GM21786 (cell line): Measurements from ENCODE around the gene SLC38A9.
"Not testable (repeated sequence)": the region's sequence is repeated elsewhere in the genome, so short reads cannot be mapped to it uniquely, and the experiment has no call there.

Experiments used
- ATAC-seq: cut with Tn5 transposase; IDR thresholded peaks from one replicate; pipeline ENCODE4 v1.9.1; 2021; ENCODE audit not compliant: unreplicated experiment

Gene SLC38A9

DNA sequence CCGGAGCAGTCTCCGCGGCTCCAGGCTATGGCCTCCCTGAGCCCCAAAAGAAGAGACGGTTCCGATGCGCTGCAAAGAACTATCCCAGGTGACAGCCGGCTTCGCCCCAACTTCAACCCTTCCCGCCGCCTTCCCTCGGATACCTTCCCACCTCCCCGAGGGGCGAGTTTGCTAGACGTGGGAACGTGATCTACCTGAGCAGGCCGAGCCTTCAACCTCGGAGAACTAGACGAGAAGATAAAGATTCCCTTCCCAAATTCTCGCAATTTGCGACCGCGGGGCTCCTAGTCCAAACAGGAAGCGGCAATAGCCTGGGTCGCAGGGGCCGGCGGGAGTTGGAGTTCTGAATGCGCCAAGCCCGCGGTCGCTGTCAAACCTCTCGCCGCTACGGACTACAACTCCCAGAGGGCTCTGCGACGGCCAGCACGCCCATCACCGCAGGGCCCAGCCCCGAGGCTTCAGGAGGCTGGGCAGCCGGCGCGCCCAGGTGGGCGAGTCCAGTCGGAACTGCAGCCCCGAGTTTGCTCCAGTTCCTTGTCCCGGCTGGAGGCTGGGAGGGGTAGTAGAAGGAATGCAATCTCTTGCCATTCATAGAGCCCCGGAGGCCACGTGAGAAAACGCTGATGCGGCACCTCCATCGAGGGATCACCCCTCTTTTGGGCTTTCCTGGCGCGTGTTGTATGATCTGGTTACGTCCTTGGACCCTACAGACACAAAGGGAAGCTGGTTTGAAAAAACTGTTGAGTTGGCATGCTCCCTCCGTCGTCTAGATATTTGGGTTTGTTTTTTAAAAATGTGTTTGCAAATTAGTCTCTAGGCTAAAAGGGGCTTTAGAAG lies at the start of gene SLC38A9:
Gene SLC38A9 (minus strand): TSS at position 302 of the 837 bp plus-strand sequence. CDS start 14,366 bp downstream, outside the sequence.
- ATAC-seq, result peak; percentile 100

DNA sequence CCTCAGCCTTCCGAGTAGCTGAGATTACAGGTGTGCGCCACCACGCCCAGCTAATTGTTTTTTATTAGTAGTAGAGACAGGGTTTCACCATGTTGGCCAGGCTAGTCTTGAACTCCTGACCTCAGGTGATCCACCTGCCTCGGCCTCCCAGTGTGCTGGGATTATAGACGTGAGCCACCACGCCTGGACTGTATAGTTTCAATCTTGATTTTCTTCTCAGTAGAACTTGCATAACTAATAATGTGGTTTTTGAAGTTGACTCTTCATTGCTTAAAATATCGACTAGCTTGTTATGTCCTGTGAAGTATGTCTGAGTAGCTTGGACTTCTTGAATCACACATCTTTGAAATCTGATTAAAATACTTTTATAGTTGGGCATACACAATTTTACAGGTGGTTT lies 49.6 kb upstream of the SLC38A9 start:
- not testable (repeated sequence) for ATAC-seq

DNA sequence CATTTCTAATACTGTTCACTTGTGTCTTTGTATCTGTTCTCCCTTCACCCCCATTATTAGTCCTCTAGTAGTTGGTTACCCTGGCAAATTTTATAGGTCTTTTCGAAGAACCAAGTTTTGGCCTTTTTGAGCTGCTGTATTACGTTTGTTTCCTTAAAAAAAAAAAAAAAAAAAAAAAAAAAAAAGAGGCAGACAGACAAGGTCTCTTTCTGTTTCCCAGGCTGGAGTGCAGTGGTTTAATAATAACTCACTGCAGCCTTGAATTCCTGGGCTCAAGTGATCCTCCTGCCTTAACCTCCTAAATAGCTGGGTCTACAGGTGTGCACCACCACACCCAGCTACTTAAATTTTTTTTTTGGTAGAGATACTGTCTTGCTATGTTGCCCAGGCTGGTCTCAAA lies 46.6 kb upstream of the SLC38A9 start:
- ATAC-seq, result no peak

- ATAC-seq, result no peak
Measured at GRCh38 chr5:55758231-55758630, 46.1 kb upstream of the SLC38A9 start.

- ATAC-seq, result no peak
Measured at GRCh38 chr5:55750499-55750898, 38.4 kb upstream of the SLC38A9 start.

- ATAC-seq, result no peak
Measured at GRCh38 chr5:55750063-55750462, 37.9 kb upstream of the SLC38A9 start.

DNA sequence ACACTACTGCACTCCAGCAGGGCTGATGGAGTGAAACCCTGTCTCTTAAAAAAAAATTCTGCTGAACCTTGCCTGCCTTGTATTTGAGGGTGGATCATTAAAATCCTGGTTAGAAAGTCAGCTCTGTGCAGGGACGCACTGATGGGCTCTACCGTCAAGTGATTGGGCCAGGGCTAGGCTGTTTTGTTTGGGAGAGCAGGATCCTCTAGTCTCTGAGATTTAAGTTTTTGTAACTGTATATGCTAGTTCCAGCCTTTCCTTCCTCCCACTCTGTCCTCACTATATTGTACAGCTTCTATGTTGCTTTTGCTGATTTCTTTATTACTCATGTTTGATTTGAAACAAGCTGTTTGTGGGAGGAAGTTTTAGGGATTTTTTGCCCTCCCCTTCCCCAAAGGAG lies 37.3 kb upstream of the SLC38A9 start:
- no peak for ATAC-seq

GRCh38 chr5:55747778-55748318 lies 35.7 kb upstream of the SLC38A9 start:
- no peak for ATAC-seq

DNA sequence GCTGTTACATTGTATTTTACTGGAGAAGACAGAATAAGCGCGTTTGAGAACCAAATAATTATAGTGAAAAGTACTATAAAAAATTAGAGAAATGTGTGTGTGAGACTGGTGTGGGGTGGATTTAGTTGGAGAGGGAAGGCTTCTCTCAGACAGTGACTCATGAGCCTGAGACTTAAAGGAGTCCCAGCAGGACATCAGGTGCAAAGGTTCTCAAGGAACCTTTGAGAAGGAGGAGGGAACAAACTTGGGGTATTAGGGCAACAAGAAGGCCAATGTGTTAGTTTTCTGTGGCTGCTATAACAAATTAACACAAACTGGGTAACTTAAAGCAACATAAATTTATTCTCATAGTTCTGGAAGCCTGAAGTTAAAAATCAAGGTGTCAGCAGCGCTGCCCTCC lies 30.7 kb upstream of the SLC38A9 start:
- no peak for ATAC-seq

DNA sequence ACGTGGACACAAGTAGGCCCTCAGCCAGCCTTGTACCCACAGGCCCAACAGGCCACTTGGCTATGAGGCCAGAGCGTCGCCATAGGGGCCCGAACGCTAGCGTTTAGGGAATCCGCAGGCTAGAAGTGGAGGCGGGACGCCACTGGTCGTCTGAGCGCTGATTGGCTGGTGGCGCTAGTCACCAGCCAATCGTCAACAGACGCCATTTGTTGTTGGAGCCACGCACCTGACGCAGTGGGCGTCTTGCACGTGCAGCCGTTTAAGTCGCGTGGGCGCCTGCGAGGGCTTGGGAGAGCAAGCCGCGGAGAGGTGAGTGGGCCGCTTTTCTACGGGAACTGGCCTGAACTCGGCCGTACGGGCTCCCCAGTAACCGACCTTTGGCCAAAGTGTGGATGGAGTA lies 25.7 kb upstream of the SLC38A9 start, which contains the start of gene DDX4:
Gene DDX4 (plus strand): TSS at position 269 of the 400 bp plus-strand sequence. CDS start 903 bp downstream, outside the sequence.
- ATAC-seq, result no peak

DNA sequence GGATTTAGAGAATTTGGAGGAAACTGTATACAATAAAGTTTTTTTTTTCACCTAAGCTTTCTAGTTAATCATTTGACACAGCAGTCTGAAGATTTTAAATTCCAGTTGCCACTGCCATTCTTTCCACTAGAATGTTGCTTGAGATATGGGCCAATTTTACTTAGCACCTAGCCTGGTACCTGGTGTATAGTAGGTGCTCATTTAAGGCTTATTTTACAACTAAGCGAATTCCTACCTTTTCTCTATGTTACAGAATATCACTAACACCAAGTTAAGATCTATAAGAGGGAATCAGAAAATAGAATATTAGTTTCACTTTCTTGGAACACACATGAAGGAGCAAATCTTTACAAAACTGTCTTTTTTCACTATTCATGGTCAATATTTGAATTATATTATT lies 22.5 kb upstream of the SLC38A9 start:
- ATAC-seq, result no peak

GRCh38 chr5:55732585-55732984 lies 20.5 kb upstream of the SLC38A9 start:
- ATAC-seq, result no peak

DNA sequence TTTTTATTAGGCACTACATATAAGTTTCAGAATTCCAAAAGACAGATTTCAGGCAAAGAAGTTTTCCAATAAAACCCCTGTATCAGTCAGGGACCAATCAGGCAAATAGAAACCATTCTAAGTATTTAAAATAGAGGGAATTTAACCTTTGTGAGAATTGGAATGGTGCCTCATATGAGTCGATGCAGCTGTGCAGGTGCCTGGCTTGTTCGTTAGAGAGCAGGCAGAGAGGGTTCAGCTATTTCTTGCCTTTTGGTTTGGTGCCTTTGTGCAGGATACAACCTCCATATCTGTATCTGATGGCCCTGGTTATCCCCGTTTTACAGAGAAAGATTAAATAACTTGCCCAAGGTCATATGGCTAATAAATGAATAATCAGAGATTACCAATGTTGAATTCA lies 19.7 kb upstream of the SLC38A9 start:
- no peak for ATAC-seq

DNA sequence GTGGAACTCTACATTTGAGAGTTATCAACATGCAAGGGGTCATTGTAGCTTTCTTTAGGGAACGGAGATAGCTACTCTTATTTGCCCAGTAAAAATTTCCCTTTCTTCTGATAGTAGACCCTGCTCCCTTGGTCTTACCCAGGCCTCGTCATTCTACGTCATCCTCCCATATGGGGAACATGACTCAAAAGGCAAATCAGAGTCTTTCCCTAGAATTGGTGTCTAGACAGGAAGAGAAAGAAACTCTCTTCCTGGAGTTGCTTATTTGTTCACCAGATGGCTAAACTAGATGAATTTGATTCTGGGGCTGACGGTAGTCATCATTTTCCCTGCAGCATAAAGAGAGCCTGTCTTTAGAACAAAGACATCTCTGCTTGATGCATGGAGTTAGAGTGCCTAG lies 12.2 kb upstream of the SLC38A9 start:
- no peak for ATAC-seq

DNA sequence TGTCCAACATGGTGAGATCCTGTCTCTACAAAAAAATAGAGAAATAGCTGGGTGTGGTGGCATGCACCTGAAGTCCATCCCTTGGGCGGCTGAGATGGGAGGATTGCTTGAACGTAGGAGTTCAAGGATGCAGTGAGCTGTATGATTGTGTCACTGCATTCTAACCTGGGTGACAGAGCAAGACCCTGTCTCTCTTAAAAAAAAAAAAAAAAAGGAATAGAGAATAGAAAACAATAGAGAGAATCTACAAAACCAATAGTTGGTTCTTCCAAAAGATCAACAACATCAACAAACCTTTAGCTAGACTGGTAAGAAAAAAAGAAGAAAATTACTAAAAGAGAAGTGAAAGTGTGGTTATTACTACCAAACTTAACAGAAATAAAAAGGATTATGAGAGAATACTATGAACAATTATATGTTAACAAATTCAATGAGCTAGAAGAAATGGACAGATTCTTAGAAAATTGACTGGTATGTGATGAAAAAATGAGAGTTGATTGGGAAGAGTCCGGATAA lies 8.1 kb upstream of the SLC38A9 start:
- no peak for ATAC-seq

- not testable (repeated sequence) for ATAC-seq
Measured at GRCh38 chr5:55719026-55719425, 6.9 kb upstream of the SLC38A9 start.

- no peak for ATAC-seq
Measured at GRCh38 chr5:55715519-55716078, 3.5 kb upstream of the SLC38A9 start.

DNA sequence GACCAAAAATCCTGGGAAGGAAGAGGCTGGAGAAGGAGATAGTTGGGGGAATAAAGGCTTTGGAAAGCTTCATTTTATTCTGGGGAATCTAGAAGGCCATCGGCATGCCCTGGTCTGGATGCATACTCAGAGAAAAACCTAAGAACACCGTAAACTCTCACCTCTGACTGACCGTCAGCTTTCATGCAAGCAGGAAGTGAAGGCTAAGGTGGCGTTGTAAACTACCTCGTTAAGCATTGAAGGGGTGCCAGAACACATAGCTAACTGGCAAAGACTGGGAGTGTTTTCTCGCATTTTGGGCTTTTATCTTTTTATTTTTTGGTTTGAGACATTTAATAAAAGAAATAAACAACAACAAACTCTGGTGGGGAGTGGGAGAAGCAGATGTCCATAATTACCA lies 2.6 kb upstream of the SLC38A9 start:
- no peak for ATAC-seq

DNA sequence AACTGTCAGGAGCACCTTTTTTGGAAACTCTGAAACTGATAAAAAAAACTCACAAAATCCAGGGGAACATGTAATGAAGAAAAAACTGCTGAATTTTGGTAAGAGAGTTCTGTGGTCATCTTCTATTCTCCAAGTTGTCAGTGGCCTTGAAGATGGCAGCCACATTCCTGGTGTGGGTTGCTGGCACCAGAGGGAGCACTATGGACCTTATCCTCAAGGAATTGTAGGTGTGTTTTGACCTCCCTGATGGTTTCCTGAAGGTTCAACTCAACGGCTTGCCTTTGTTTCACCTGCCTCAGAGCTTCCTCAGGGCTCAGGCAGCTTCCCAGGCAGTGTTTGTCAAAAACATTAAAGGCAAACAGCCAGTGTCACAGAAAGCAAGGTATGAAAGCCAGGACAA lies 2.2 kb upstream of the SLC38A9 start:
- no peak for ATAC-seq

DNA sequence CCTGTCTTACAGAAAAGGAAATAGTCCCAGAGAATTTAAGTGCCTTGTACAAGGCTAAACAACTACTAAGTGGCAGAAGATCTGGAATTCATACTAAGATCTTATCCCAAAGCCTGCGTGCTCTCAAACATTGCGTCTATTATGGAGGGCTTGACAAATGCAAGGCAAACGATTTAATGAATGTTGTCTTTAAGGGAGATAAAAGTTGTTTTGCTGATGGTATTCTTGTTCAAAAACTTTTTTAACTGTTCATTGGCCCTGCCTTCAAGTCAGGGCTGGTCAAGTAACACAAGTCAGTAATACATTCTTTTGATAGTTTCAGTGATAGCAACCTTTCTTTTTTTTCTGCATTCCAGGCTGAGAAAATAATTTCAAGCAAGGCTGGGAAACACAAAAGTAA lies 1.7 kb upstream of the SLC38A9 start:
- no peak for ATAC-seq

DNA sequence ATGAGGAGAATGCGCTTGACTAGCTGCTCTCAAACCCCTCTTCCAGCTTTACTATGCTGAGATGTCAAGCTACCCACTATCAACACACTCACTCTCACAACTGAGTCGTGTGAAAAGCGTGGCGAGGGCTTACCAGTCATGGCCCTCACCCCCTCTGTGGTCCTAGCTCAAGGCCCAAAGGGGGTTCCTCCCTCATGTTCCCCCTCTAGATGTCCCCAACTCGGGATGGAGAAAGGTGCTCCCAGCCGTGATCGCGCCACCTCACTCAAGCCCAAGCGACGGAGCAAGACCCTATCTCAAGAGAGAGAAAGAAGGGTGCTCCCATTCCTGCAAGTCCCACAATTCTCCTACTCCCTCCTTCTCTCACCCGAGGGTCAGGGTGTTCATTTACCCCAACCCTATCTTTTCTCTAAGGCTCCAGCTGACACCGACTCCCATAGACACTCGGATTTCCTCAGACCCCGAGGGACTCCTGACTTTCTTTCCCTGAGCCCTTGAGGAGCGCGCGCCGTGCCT lies 559 bp downstream of the SLC38A9 start:
- no peak for ATAC-seq

- ATAC-seq, result no peak
Measured at GRCh38 chr5:55708732-55709131, 3.4 kb downstream of the SLC38A9 start.
